ENCODE data around the gene POLA2. TPM values are rescaled to one million over a fixed set of nuclear protein-coding genes. Genes with fewer than 3 reads are reported as not detected.
A peak's percentile ranks its signal among the peaks of the same experiment; 100 is the strongest.
"Not testable (repeated sequence)": the region's sequence is repeated elsewhere in the genome, so short reads cannot be mapped to it uniquely, and the experiment has no call there.

Gene POLA2
- total RNA-seq, 1 donor from 2014 or later: 30.2 TPM

DNA sequence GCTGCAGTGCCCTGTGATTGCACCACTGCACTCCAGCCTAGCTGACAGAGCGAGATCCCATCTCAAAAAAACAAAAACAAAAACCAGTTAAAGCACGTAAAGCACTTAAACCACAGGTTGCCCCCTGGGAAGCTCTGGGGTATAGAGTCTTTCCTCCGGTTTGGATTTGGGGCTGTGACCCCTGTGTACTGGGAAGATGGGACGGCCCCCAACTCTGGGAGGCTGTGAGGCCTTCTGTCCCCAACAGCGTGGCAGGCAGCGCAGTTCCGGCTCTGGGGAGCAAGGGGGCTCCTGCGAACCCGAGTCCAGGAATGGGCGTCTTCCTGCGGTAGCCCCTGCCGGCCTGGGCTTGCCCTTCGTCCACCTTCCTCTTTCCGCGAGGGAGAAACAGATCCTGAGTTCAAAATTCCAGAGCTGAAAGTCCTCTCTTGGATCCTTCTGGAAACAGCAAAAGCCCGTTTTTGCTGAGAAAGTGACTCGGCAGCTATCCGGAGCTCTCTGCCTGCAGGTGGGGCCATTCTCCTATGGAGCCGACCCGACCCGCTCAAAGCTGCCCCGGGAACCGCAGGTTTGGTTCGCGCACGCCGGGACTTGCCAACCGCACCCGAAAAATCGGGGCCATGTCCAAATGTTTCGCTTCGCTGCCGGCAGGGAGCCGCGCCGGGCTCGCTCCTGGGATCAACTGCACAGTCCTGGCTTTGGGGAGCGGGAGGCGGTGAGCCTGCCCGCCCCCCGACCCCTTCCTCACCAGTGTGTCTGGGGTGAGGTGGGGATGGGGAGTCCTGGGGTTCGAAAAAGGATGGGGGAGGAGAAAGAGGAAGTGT is 36.3 kb upstream of the POLA2 start:
- peak overlapping the region; percentile 58 for H3K4me3 ChIP-seq (ENCODE audit: low read depth, low read length)
- TF ChIP-seq, protein P1, sequence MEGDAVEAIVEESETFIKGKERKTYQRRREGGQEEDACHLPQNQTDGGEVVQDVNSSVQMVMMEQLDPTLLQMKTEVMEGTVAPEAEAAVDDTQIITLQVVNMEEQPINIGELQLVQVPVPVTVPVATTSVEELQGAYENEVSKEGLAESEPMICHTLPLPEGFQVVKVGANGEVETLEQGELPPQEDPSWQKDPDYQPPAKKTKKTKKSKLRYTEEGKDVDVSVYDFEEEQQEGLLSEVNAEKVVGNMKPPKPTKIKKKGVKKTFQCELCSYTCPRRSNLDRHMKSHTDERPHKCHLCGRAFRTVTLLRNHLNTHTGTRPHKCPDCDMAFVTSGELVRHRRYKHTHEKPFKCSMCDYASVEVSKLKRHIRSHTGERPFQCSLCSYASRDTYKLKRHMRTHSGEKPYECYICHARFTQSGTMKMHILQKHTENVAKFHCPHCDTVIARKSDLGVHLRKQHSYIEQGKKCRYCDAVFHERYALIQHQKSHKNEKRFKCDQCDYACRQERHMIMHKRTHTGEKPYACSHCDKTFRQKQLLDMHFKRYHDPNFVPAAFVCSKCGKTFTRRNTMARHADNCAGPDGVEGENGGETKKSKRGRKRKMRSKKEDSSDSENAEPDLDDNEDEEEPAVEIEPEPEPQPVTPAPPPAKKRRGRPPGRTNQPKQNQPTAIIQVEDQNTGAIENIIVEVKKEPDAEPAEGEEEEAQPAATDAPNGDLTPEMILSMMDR (conservative IDR thresholded peaks at IDR 0.05; ENCODE audit: low read depth, low read length): peak; percentile 72
- no peak for DNase-seq (ENCODE audit: low read depth)

DNA sequence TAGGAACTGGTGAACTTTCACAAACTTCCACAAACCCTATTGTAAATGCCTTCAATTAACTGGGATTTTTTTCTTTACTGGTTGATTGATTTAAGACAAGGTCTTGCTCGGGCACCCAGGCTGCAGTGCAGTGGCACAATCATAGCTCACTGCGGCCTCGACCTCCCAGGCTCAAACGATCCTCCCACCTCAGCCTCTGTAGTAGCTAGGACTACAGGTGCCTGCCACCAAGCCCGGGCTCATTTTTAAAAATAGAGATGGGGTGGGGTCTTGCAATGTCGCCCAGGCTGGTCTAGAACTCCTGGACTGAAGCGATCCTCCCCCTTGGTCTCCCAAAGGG is 35.7 kb upstream of the POLA2 start:
- TF ChIP-seq, protein P1 (conservative IDR thresholded peaks at IDR 0.05; ENCODE audit: low read depth, low read length): no peak
- H3K4me3 ChIP-seq (ENCODE audit: low read depth, low read length): peak overlapping the region; percentile 58
- no peak for DNase-seq (ENCODE audit: low read depth)

DNA sequence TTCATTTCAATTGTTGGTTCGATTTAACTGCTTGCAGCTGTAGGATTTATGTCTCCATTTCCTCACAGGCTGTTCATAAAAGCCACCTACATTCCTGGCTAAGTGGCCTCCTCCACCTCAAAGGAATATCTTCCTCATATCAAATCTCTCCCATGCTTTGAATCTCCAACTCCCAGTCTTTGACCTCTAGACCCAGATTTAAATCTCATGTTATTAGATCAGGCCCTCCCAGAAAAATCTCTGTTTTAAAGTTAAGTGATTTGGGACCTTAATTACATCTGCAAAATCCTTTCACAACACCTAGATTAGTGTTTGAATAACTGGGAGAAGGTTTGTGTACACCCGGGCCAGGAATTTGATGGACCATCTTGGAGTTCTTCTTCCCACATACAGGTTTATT is 33.9 kb upstream of the POLA2 start:
- H3K4me3 ChIP-seq (ENCODE audit: low read depth, low read length): no peak overlapping the region
- TF ChIP-seq, protein P1 (conservative IDR thresholded peaks at IDR 0.05; ENCODE audit: low read depth, low read length): no peak
- no peak for DNase-seq (ENCODE audit: low read depth)

- TF ChIP-seq, protein P1 (conservative IDR thresholded peaks at IDR 0.05; ENCODE audit: low read depth, low read length): no peak
- DNase-seq (ENCODE audit: low read depth): no peak
- H3K4me3 ChIP-seq (ENCODE audit: low read depth, low read length): no peak overlapping the region
These were observed 25.3 kb upstream of the POLA2 start for GRCh38 chr11:65236194-65237059.

- DNase-seq (ENCODE audit: low read depth): not testable (repeated sequence)
These were observed 23.5 kb upstream of the POLA2 start for GRCh38 chr11:65238302-65238701.

GRCh38 chr11:65241134-65241533 is 20.6 kb upstream of the POLA2 start:
- no peak for DNase-seq (ENCODE audit: low read depth)
- TF ChIP-seq, protein P1 (conservative IDR thresholded peaks at IDR 0.05; ENCODE audit: low read depth, low read length): no peak
- H3K4me3 ChIP-seq (ENCODE audit: low read depth, low read length): no peak overlapping the region

More at GRCh38 chr11:65238302-65238701, 23.5 kb upstream of the POLA2 start:
- not testable (repeated sequence) for H3K4me3 ChIP-seq (ENCODE audit: low read depth, low read length)

DNA sequence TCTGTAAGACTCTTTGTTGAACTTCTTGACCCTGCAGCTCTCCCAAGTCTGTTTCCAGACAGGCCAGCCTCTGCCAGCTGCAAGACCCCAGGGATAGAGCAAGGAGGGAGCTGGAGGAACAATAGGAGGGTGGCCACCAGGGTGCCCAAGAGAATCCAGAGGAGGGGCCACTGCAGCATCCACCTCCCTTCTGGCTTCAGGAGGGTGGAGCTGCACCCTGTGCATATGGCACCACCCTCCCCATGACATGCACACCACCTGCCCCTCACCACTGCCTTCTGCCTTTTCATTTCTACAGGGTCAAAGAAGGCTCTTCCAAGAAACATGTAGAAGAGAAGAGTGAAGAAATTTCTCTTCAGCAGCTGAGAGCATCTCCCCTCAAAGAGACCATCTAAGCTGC is 20.1 kb upstream of the POLA2 start:
- TF ChIP-seq, protein P1 (conservative IDR thresholded peaks at IDR 0.05; ENCODE audit: low read depth, low read length): no peak
- no peak overlapping the region for H3K4me3 ChIP-seq (ENCODE audit: low read depth, low read length)
- no peak for DNase-seq (ENCODE audit: low read depth)

All from epithelial cell of proximal tubule (primary cell).